Measurements from ENCODE around the gene RMI1.
"Not testable (repeated sequence)": the region's sequence is repeated elsewhere in the genome, so short reads cannot be mapped to it uniquely, and the experiment has no call there.

Gene RMI1

DNA sequence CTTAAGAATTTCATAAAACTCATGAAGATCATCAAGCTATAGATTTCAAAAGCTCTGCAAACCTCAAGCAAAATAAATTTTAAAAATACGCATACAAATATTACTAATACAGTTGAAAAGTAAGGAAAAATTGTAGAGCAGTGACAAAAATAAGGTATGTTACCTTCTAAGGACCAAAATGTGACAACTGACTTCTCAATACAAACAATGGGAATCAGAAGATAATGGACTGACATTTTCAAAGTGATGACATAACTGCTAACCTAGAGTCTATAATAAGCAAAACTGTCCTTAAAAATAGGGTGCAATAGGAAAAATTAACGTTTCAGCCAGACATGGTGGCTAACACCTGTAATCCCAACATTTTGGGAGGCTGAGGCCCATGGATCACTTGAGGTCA is 27.1 kb downstream of the RMI1 start:
- DNase-seq (ENCODE audit: low spot score) = no peak

DNA sequence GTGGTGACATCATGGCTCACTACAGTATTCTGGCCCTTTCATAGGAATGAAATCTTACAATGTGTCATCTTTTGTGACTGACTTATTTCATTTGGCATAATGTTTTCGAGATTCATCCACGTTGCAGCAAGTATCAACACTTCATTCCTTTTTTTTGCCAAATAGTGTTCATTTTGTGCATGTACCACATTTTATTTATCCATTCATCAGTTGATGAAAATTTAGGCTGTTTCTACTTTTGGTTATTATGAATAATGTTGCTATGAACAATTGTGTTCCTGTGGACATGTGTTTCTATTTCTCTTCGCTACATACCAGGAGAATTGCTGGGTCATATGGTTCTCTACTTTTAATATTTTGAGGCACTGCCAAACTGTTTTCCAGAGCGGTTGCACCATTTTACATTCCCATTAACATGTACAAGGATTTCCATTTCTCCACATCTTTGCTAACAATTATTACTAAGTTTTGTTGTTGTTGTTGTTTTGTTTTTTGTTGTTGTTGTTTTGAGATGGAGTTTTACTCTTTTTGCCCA is 43.5 kb downstream of the RMI1 start:
- DNase-seq (ENCODE audit: low spot score) = no peak

DNA sequence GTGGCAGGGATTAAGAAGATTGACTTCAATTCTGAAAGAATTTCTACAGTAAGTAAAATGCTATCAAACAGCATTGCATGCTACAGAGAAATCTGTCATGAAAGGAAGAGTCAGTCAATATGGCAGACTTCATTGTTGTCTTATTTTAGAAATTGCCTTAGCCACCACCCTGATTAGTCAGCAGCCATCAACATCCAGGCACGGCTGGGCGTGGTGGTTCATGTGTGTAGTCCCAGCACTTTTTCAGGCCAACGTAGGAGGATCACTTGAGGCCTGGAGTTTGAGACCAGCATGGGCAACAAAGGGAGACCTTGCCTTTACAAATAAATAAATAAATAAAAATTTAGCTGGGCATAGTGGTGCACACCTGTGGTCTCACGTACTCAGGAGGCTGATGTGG is 46.6 kb downstream of the RMI1 start:
- no peak for DNase-seq (ENCODE audit: low spot score)

DNA sequence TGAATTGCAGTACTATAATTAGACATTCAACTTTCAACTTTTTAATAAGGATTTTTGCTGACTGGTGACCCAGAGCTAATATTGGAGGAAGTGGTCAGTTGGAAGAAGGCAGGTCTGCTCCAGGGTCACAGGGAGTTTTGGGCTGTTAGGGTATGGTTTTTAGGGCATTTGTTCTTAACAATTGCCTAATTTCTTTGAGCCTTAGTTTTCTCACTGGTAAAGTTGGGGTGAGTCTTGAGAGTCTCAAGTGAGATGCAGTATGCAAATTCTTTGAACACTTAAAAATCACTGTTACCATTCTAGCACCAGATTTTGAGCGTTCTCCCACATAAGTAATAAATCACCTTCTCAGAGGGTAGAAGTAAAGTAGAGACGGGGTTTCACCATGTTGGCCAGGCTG is 50.9 kb downstream of the RMI1 start:
- DNase-seq (ENCODE audit: low spot score) = no peak

DNA sequence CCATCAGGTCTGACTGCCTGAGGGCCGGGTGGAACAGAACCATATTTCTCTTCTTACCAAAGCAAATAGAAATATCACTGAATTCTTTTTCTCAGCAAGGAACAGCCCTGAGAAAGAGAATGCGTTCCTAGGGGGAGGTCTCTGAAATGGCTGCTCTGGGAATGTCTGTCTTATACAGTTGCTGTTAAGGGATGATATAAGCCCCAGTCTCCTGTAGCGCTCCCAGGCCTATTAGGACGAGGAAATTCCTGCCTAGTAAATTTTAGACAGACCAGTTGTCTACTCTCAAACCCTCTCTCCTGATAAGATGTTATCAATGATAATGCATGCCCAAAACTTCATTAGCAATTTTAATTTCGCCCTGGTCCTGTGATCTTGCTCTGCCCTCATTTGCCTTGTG is 61.3 kb downstream of the RMI1 start:
- DNase-seq (ENCODE audit: low spot score) = not testable (repeated sequence)

DNA sequence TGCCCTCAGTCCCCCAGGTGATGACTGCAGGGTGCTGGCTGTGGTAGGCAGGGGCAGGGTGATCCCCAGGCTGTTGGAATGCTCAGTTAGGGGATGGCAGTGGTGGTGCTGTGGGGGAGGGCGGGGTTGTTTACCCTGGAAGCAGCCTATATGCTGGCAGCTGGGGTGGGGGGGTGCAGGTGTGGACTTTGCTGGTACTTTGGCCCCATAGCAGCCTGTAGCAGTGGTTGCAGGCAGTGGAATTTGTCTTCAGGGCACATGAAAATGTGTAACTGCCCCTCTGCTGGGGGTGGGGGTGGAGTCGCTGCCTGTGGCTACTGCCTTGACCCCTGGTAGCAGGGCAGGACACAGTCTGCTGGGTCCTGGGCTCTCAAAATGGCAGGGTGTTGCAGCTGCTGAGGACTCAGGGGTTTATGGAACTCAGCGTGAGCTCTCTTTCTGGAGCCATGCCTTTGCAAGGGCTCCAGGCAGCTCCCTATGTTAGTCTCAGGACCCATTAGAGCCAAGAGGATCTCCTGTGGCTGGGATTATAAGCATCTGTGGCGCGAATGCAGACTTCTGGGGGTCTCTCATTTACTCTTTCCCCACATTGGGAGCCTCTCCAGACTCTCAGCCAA is 65.0 kb downstream of the RMI1 start:
- DNase-seq (ENCODE audit: low spot score) = no peak

Data from HuH-7.5 (cell line).